PC-9 (cell line): ENCODE results near the gene RASGRP2. TPM values are rescaled to one million over a fixed set of nuclear protein-coding genes. Genes with fewer than 3 reads are reported as not detected.
A peak's percentile ranks its signal among the peaks of the same experiment; 100 is the strongest.

Experiments
- BruUV-seq: library from RNA; stranded (reverse); fragments of 400-500 nt; replicated peaks from 2 replicates; lab custom pipeline; 2021; lab: Mats Ljungman, UMichigan
- CTCF ChIA-PET: fragments of 300-600 bp; sonication (Branson Sonifier 250); formaldehyde crosslinking; loops from one replicate; lab custom pipeline; 2022; ENCODE audit warnings: antibody characterized with exemption; lab: Charles Lee
- POLR2A ChIA-PET: fragments of 300-600 bp; sonication (Branson Sonifier 250); formaldehyde crosslinking; loops from one replicate; lab custom pipeline; 2022; ENCODE audit warnings: antibody characterized with exemption; ENCODE audit not compliant: unreplicated experiment; lab: Charles Lee
- DNase-seq, 2 experiments: peaks; one replicate each; pipeline versions ENCODE4 v3.0.0 to v3.0.0-alpha.2; 2015 to 2022; ENCODE audit warnings: mixed read lengths in 1 of 2
- H2AFZ ChIP-seq: fragments of 200-600 bp; sonication (generic); 2 replicates; pipeline ENCODE4 v1.8.1; 2017; ENCODE audit warnings: antibody characterized with exemption
- H3F3A ChIP-seq: fragments of 200-600 bp; sonication (generic); 2 replicates; pipeline ENCODE4 v1.8.1; 2017; ENCODE audit warnings: antibody characterized with exemption, mild to moderate bottlenecking, low read depth; ENCODE audit not compliant: insufficient read depth
- H3K27ac ChIP-seq: fragments of 200-600 bp; sonication (generic); 2 replicates; pipeline ENCODE4 v1.6.1; 2016; ENCODE audit warnings: mixed run types
- H3K27me3 ChIP-seq: fragments of 200-600 bp; sonication (generic); 2 replicates; pipeline ENCODE4 v1.6.1; 2016; ENCODE audit warnings: low read depth, mixed run types; ENCODE audit not compliant: insufficient read depth
- H3K36me3 ChIP-seq: fragments of 200-600 bp; sonication (generic); 2 replicates; pipeline ENCODE4 v1.6.1; 2016; ENCODE audit warnings: low read depth, mixed run types
- H3K4me1 ChIP-seq: fragments of 200-600 bp; sonication (generic); replicated peaks from 2 replicates; pipeline ENCODE4 v1.6.1; 2016; ENCODE audit warnings: mixed run types; ENCODE audit not compliant: insufficient read depth
- H3K4me2 ChIP-seq: fragments of 200-600 bp; sonication (generic); 2 replicates; pipeline ENCODE4 v1.6.1; 2017; ENCODE audit warnings: mixed run types
- H3K4me3 ChIP-seq: fragments of 200-600 bp; sonication (generic); 2 replicates; pipeline ENCODE4 v1.6.1; 2016; ENCODE audit warnings: mixed run types
- H3K79me2 ChIP-seq: fragments of 200-600 bp; sonication (generic); 2 replicates; pipeline ENCODE4 v1.6.1; 2017; ENCODE audit warnings: low read depth, mixed run types
- H3K9me2 ChIP-seq: fragments of 200-600 bp; sonication (generic); 2 replicates; pipeline ENCODE4 v1.8.1; 2017; ENCODE audit warnings: mild to moderate bottlenecking; ENCODE audit not compliant: insufficient read depth
- H3K9me3 ChIP-seq: fragments of 200-600 bp; sonication (generic); 2 replicates; pipeline ENCODE4 v1.8.1; 2016; ENCODE audit warnings: low read depth; ENCODE audit not compliant: insufficient read depth
- H4K20me1 ChIP-seq: fragments of 200-600 bp; sonication (generic); 2 replicates; pipeline ENCODE4 v1.8.1; 2017; ENCODE audit not compliant: insufficient read depth
- EZH2 ChIP-seq: fragments of 200-600 bp; sonication (generic); IDR thresholded peaks from 2 replicates; pipeline ENCODE4 v1.8.0; 2017; ENCODE audit warnings: antibody characterized with exemption, low read depth
- intact Hi-C: fragments of 100-400 bp; cut with micrococcal nuclease; formaldehyde crosslinking; loops from one replicate; pipeline ENCODE4 v1.10.0; 2022; ENCODE audit not compliant: unreplicated experiment
- total RNA-seq: library from RNA; stranded (reverse); gene quantifications from 2 replicates; pipeline ENCODE4 v1.2.3, GENCODE V29; 2021
- TF ChIP-seq, protein P1 (sequence below): fragments of 200-600 bp; sonication (generic); conservative IDR thresholded peaks from 2 replicates; pipeline ENCODE4 v1.6.1; 2017; ENCODE audit warnings: mixed run types, antibody characterized with exemption, mild to moderate bottlenecking, moderate library complexity

RASGRP2 gene
- total RNA-seq, 1 experiment from 2014 or later = 1.0 TPM

GRCh38 chr11:64734811-64735724, 8.9 kb downstream of the RASGRP2 start:
- ChIA-PET POLR2A (interaction anchor here (0.6 kb wide), 1 partner anchor 35 kb away, joined by 5 read pairs; no protein-coding TSS in a partner anchor), CTCF (no interaction called here)
- Histone ChIP-seq H2AFZ (no peak overlapping the region), H3F3A (peaks cover 6% of the 10 kb centered on the region), H3K27me3 (peaks cover 33% of the 10 kb centered on the region; the same call in 1 of the 2 replicates), H3K4me2 (no peak overlapping the region), H3K9me3 (no peaks in the 10 kb centered on the region), H3K27ac (no peak overlapping the region), H3K4me3 (no peak overlapping the region), H3K36me3 (no peaks in the 10 kb centered on the region), H3K79me2 (no peaks in the 10 kb centered on the region), H4K20me1 (no peaks in the 10 kb centered on the region), H3K9me2 (no peaks in the 10 kb centered on the region), H3K4me1 (0 out of 2 replicates have a peak, but pooled peaks cover 3% of the 10 kb centered on the region)
- intact Hi-C loops = no loop called here
- no TSS peak for BruUV-seq
- no peak for DNase-seq
- TF ChIP-seq, protein P1, sequence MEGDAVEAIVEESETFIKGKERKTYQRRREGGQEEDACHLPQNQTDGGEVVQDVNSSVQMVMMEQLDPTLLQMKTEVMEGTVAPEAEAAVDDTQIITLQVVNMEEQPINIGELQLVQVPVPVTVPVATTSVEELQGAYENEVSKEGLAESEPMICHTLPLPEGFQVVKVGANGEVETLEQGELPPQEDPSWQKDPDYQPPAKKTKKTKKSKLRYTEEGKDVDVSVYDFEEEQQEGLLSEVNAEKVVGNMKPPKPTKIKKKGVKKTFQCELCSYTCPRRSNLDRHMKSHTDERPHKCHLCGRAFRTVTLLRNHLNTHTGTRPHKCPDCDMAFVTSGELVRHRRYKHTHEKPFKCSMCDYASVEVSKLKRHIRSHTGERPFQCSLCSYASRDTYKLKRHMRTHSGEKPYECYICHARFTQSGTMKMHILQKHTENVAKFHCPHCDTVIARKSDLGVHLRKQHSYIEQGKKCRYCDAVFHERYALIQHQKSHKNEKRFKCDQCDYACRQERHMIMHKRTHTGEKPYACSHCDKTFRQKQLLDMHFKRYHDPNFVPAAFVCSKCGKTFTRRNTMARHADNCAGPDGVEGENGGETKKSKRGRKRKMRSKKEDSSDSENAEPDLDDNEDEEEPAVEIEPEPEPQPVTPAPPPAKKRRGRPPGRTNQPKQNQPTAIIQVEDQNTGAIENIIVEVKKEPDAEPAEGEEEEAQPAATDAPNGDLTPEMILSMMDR = no peak
- no peak for TF ChIP-seq EZH2

DNA sequence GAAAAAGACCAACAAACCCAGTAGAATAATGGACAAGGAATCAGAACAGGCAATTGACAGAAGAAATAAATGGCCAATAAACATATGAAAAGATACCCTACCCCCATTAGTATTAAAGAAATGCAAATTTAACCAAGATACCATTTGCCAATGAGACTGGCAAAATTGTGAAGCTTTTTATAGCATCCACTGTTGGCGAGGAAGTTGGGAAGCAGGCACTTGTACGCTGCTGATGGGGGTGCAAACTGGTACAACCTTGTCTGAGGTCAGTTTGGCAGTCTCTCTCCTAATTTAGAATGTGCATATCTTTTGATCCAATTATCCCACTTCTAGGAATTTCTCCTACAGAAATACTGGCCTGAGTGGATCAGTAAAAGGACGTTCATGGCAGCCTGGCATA, 12.3 kb downstream of the RASGRP2 start:
- no TSS peak for BruUV-seq
- Histone ChIP-seq H3K36me3 (no peaks in the 10 kb centered on the region), H4K20me1 (no peaks in the 10 kb centered on the region), H3K4me2 (no peak overlapping the region), H3F3A (peaks cover 4% of the 10 kb centered on the region; the same call in 1 of the 2 replicates), H3K4me1 (no peaks in the 10 kb centered on the region), H3K4me3 (no peak overlapping the region), H3K27ac (no peak overlapping the region), H2AFZ (no peak overlapping the region), H3K79me2 (no peaks in the 10 kb centered on the region), H3K9me3 (no peaks in the 10 kb centered on the region), H3K9me2 (no peaks in the 10 kb centered on the region), H3K27me3 (peaks cover 48% of the 10 kb centered on the region)
- TF ChIP-seq, protein P1 = no peak
- no peak for TF ChIP-seq EZH2
- DNase-seq = no peak
- intact Hi-C loops = no loop called here
- POLR2A ChIA-PET = no interaction called here
- CTCF ChIA-PET = interaction anchor here (0.6 kb wide), 1 partner anchor 33 kb away, joined by 3 read pairs; no protein-coding TSS in a partner anchor

DNA sequence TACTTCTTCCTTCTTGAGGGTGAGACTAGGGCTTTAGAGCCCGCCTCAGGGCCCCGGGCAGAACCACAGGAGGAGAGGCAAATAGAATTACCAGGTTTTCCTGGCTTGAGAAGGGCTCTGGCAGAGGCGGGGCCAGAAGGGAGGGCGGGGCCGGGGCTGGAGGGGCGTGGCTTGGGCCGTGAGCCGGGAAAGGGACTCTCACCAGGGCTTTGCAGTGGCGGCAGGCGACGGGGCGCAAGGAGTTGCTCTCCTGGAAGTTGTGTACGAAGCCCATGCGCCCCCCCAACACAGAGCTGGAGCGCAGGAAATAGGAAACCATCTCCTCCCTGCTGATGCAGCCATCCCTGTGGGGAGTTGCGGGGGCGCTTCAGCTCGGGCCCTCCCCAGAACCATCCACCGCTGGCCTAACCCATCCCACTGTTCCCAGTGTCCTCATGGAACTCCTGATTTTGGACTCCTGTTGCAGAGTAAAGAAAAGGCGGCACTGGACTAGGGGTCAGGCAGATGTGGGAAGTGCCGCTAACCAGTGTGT, 14.0 kb downstream of the RASGRP2 start:
- Histone ChIP-seq H3K9me2 (no peaks in the 10 kb centered on the region), H3F3A (peaks cover 4% of the 10 kb centered on the region; the same call in 1 of the 2 replicates), H3K27me3 (peaks cover 56% of the 10 kb centered on the region), H3K4me3 (no peak overlapping the region), H4K20me1 (no peaks in the 10 kb centered on the region), H3K9me3 (no peaks in the 10 kb centered on the region), H3K4me1 (no peaks in the 10 kb centered on the region), H3K4me2 (no peak overlapping the region), H3K27ac (no peak overlapping the region), H3K79me2 (no peaks in the 10 kb centered on the region), H2AFZ (no peak overlapping the region), H3K36me3 (no peaks in the 10 kb centered on the region)
- intact Hi-C loops = no loop called here
- ChIA-PET CTCF (no interaction called here), POLR2A (no interaction called here)
- peak in 1 of 2 experiments; percentile 34 for DNase-seq
- no TSS peak for BruUV-seq
- TF ChIP-seq, protein P1 = no peak
- TF ChIP-seq EZH2 = no peak
